ENCODE data around the gene STK32A.

Gene STK32A

DNA sequence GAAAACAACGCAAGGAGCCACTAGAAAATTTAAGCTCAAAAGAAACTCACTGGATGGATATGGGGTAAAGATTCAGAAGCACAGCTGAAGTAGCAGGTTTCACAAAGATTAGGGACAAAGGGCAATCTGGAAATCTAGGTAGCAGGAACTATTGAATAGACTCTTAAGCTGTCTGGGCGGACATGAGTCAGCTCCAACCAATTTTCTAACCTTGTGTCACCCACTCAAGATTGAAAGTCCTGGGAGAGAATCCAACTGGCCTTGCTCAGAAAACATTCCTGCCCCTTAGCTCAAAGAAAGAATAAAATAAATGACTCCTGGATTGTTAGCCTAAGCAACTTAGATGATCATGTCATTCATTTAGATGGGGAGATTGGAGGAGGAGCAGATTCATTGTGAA, 69.2 kb downstream of the STK32A start:
- no peak overlapping the region for H2AFZ ChIP-seq (ENCODE audit: low read length)
- no peaks in the 10 kb centered on the region for H3K27me3 ChIP-seq (ENCODE audit: insufficient read depth, low read length, poor library complexity, severe bottlenecking)
- TF ChIP-seq, protein P1, sequence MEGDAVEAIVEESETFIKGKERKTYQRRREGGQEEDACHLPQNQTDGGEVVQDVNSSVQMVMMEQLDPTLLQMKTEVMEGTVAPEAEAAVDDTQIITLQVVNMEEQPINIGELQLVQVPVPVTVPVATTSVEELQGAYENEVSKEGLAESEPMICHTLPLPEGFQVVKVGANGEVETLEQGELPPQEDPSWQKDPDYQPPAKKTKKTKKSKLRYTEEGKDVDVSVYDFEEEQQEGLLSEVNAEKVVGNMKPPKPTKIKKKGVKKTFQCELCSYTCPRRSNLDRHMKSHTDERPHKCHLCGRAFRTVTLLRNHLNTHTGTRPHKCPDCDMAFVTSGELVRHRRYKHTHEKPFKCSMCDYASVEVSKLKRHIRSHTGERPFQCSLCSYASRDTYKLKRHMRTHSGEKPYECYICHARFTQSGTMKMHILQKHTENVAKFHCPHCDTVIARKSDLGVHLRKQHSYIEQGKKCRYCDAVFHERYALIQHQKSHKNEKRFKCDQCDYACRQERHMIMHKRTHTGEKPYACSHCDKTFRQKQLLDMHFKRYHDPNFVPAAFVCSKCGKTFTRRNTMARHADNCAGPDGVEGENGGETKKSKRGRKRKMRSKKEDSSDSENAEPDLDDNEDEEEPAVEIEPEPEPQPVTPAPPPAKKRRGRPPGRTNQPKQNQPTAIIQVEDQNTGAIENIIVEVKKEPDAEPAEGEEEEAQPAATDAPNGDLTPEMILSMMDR (conservative IDR thresholded peaks at IDR 0.05; ENCODE audit: low read length): no peak
- no peak for TF ChIP-seq EZH2phosphoT487 (IDR thresholded peaks at IDR 0.05; ENCODE audit: borderline replicate concordance)
- no peaks in the 10 kb centered on the region for H3K4me1 ChIP-seq (ENCODE audit: insufficient read depth, low read length, poor library complexity, severe bottlenecking)
- H3F3A ChIP-seq (ENCODE audit: low read depth): no peaks in the 10 kb centered on the region
- no peaks in the 10 kb centered on the region for H3K36me3 ChIP-seq (ENCODE audit: insufficient read depth, low read length)
- no peak overlapping the region for H3K4me3 ChIP-seq (ENCODE audit: low read length, poor library complexity, severe bottlenecking)
- H4K20me1 ChIP-seq (ENCODE audit: insufficient read depth, low read length, poor library complexity, severe bottlenecking): no peaks in the 10 kb centered on the region
- H3K4me2 ChIP-seq (ENCODE audit: low read depth, low read length, poor library complexity, severe bottlenecking): no peak overlapping the region
- H3K79me2 ChIP-seq (ENCODE audit: insufficient read depth, low read length): no peaks in the 10 kb centered on the region
- H3K9ac ChIP-seq (ENCODE audit: low read depth, low read length, poor library complexity, severe bottlenecking): no peak overlapping the region
- H3K9me2 ChIP-seq (replicated peaks; ENCODE audit: low read depth, low read length): no peaks in the 10 kb centered on the region
- no peaks in the 10 kb centered on the region for H3K9me3 ChIP-seq (ENCODE audit: insufficient read depth, low read depth, low read length)

GRCh38 chr5:147305147-147305546, 70.3 kb downstream of the STK32A start:
- Histone ChIP-seq H3K79me2 (ENCODE audit: insufficient read depth, low read length) (no peaks in the 10 kb centered on the region), H3K4me3 (ENCODE audit: low read length, poor library complexity, severe bottlenecking) (no peak overlapping the region), H3K9ac (ENCODE audit: low read depth, low read length, poor library complexity, severe bottlenecking) (no peak overlapping the region), H3F3A (ENCODE audit: low read depth) (no peaks in the 10 kb centered on the region), H3K9me3 (ENCODE audit: insufficient read depth, low read depth, low read length) (no peaks in the 10 kb centered on the region), H2AFZ (ENCODE audit: low read length) (no peak overlapping the region), H3K27me3 (ENCODE audit: insufficient read depth, low read length, poor library complexity, severe bottlenecking) (no peaks in the 10 kb centered on the region), H3K4me2 (ENCODE audit: low read depth, low read length, poor library complexity, severe bottlenecking) (no peak overlapping the region), H3K36me3 (ENCODE audit: insufficient read depth, low read length) (no peaks in the 10 kb centered on the region), H3K4me1 (ENCODE audit: insufficient read depth, low read length, poor library complexity, severe bottlenecking) (no peaks in the 10 kb centered on the region), H4K20me1 (ENCODE audit: insufficient read depth, low read length, poor library complexity, severe bottlenecking) (no peaks in the 10 kb centered on the region), H3K9me2 (replicated peaks; ENCODE audit: low read depth, low read length) (no peaks in the 10 kb centered on the region)
- TF ChIP-seq EZH2phosphoT487 (IDR thresholded peaks at IDR 0.05; ENCODE audit: borderline replicate concordance): no peak
- TF ChIP-seq, protein P1 (conservative IDR thresholded peaks at IDR 0.05; ENCODE audit: low read length): no peak

DNA sequence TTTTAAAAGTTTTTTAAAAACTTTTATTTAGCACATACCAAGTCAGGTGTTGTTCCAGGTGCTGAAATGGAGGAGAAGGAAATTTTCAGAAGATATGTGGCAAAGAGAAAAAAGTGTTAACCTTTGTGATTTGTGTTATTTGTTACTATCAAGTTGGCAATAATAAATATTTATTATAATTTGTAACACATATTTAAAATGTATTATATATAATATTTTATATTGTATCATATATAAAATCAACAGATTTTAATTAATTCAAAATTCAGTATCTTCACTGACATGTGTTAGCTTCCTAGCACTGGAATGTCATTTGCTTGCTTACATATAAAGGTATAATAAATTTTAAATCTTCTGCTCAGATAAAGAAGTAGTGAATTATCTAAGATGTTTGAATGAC, 71.5 kb downstream of the STK32A start:
- Histone ChIP-seq H3F3A (ENCODE audit: low read depth) (no peaks in the 10 kb centered on the region), H2AFZ (ENCODE audit: low read length) (no peak overlapping the region), H3K9ac (ENCODE audit: low read depth, low read length, poor library complexity, severe bottlenecking) (no peak overlapping the region), H3K4me1 (ENCODE audit: insufficient read depth, low read length, poor library complexity, severe bottlenecking) (no peaks in the 10 kb centered on the region), H3K27me3 (ENCODE audit: insufficient read depth, low read length, poor library complexity, severe bottlenecking) (no peaks in the 10 kb centered on the region), H3K79me2 (ENCODE audit: insufficient read depth, low read length) (no peaks in the 10 kb centered on the region), H3K9me2 (replicated peaks; ENCODE audit: low read depth, low read length) (no peaks in the 10 kb centered on the region), H3K9me3 (ENCODE audit: insufficient read depth, low read depth, low read length) (no peaks in the 10 kb centered on the region), H4K20me1 (ENCODE audit: insufficient read depth, low read length, poor library complexity, severe bottlenecking) (no peaks in the 10 kb centered on the region), H3K4me2 (ENCODE audit: low read depth, low read length, poor library complexity, severe bottlenecking) (no peak overlapping the region), H3K36me3 (ENCODE audit: insufficient read depth, low read length) (no peaks in the 10 kb centered on the region), H3K4me3 (ENCODE audit: low read length, poor library complexity, severe bottlenecking) (no peak overlapping the region)
- no peak for TF ChIP-seq EZH2phosphoT487 (IDR thresholded peaks at IDR 0.05; ENCODE audit: borderline replicate concordance)
- TF ChIP-seq, protein P1 (conservative IDR thresholded peaks at IDR 0.05; ENCODE audit: low read length): no peak

Data from Loucy (cell line).